ENCODE data around the gene MYBPC2.

MYBPC2 gene

DNA sequence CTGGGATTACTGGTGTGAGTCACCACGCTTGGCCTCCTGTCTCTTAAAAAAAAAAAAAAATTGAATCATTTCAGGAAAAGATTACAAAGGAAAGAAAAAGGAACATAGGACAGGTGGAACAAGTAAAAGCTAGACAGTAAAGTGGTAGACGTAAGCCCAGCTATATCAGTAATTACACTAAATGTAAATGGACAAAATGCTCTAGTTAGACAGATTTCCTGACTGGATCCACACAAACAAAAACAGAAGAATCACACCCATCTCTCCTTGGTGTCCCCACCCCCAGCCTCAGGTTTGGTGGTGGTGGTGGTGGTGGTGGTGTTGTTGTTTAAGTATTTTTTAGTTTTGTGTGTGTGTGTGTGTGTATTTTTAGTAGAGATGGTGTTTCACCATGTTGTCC lies 20.3 kb upstream of the MYBPC2 start:
- DNase-seq: no peak

DNA sequence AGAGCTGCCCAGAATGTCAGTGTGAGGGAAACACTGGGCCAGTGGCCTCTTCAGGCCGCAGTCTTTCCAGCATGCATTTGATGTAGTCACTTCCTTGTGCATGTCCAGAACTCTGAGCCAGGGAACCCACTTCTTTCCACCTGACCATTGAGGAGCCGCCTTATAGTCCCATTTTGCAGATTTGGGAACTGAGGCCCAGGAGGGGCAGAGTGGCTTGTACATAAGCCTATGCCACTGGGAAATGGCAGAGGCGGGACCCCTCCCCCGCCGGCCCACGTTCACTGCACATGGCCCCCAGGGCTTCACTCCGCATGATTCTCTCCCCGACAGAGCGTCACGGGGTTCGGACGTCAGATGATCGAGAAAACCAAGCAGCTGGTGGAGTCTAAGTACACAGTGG lies 19.6 kb upstream of the MYBPC2 start:
- no peak for DNase-seq

DNA sequence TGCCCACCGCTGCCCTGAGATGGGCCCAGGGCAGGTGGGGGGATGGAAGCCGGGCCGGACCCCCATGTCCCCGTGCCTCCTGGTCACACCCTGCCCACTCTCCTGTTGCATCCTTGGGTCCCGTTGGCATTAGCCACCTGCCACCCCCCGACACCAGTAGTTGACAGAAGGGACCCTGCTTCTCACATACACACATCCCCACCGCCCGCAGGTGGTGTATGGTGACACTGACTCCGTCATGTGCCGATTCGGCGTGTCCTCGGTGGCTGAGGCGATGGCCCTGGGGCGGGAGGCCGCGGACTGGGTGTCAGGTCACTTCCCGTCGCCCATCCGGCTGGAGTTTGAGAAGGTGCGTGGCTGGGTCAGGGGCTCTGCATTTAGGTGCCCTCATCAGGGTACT lies 19.2 kb upstream of the MYBPC2 start:
- DNase-seq: no peak

DNA sequence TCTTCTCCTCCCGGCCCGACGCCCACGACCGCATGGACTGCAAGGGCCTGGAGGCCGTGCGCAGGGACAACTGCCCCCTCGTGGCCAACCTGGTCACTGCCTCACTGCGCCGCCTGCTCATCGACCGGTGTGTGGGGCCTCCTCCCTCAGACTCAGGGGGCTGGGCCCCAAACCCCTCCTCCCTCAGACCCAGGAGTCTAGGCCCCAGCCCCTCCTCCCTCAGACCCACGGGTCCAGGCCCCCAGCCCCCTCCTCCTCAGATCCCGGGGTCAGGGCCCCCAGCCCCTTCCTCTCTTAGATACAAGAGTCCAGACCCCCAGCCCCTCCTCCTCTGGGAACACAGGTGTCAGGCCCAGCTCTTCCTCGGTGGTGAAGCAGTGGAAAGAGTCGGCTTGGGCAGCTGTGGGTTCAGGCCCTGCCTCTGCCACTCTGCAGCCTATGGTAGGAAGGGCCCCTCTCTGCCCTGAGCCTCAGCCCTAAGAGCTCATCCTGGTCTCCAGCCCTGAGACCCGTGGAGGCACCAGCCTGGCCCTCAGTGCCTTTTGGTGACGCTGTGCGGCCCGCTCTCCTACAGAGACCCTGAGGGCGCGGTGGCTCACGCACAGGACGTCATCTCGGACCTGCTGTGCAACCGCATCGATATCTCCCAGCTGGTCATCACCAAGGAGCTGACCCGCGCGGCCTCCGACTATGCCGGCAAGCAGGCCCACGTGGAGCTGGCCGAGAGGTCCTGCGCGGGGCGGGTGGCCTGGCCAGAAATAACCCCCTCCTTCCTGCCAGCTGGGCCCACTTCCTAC lies 17.6 kb upstream of the MYBPC2 start:
- DNase-seq: peak; percentile 77 to 85

DNA sequence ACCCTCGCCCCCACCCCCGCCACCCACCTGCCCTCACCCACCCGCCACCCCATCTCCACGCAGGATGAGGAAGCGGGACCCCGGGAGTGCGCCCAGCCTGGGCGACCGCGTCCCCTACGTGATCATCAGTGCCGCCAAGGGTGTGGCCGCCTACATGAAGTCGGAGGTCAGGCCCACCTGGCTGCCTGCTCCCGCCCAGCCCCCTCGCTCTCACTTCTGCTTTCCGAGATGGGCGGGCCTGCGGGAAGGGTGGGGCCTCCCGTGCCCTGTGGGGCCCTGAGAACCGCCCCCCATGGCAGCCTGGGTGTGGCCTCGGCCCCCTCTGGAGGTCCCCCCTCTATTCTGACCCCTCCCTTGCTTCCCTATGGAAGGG lies 17.0 kb upstream of the MYBPC2 start:
- peak; percentile 18 to 88 for DNase-seq

DNA sequence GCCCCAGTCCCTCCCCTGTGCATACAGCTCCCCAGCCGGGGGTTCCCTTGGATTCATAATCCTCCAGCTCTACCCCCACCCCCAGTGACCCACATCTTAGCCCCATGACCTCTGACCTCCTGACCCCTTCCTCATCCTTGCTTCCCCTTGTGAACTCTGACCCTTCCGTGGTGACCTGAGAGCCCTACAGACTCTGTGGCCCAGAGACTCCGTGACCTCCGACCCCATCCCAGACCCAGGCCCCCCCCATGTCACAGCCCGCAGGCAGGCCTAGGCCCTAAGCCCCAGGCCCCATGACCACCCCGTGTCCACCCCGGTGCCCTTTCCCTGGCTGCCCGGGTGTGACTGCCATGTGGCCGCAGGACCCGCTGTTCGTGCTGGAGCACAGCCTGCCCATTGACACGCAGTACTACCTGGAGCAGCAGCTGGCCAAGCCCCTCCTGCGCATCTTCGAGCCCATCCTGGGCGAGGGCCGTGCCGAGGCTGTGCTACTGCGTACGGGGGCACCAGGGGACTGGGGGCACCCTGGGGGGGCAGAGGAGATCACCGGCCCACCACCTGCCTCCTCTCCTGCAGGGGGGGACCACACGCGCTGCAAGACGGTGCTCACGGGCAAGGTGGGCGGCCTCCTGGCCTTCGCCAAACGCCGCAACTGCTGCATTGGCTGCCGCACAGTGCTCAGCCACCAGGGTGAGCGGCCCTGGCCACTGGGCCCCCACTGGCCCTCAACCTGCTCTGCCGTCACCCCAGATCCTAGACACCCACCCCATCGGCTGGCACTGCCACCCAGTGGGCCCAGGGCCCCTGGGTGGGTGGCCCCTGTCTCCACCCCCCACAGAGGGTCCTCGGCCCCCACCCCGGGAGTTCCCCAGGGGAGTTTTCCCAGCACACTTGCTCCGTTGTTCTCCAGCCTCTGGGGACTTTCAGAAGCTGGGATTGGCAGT lies 16.4 kb upstream of the MYBPC2 start:
- DNase-seq: no peak

DNA sequence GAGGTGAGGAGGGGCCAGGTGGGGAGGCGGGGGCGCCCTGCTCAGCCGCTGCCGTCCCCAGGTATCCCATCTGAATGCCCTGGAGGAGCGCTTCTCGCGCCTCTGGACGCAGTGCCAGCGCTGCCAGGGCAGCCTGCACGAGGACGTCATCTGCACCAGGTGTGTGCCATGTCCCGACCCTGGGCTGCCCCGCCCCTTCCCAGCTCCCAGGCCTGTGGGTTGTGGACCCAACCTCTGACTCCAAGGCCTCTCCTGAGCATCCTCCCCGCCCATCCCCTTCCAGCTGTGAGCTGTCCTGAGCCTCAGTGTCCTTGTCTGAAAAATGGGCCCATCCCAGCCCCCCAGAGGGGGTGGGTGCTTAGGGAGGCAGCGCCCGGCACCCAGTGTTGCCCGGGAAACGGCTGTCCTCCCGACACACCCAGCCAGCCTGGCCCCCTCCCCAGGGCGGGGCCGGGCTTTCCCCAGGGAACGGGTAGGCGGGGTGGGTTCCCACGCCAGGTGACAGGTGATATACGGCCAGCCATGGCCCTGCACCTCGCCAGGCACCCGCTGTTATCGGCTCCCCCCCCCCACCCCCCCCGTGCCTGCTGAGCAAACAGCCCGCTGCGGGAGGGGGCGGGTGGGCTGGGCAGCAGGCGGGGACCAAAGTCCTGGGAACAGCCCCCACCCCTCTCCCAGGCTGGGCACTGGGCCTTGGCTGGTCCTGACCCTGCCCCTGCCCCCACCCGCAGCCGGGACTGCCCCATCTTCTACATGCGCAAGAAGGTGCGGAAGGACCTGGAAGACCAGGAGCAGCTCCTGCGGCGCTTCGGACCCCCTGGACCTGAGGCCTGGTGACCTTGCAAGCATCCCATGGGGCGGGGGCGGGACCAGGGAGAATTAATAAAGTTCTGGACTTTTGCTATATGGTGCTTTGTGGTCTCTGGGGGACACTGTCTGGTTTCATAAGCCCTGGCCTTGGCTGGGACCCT lies 15.3 kb upstream of the MYBPC2 start:
- DNase-seq: peak in 1 of 2 donors; percentile 41

DNA sequence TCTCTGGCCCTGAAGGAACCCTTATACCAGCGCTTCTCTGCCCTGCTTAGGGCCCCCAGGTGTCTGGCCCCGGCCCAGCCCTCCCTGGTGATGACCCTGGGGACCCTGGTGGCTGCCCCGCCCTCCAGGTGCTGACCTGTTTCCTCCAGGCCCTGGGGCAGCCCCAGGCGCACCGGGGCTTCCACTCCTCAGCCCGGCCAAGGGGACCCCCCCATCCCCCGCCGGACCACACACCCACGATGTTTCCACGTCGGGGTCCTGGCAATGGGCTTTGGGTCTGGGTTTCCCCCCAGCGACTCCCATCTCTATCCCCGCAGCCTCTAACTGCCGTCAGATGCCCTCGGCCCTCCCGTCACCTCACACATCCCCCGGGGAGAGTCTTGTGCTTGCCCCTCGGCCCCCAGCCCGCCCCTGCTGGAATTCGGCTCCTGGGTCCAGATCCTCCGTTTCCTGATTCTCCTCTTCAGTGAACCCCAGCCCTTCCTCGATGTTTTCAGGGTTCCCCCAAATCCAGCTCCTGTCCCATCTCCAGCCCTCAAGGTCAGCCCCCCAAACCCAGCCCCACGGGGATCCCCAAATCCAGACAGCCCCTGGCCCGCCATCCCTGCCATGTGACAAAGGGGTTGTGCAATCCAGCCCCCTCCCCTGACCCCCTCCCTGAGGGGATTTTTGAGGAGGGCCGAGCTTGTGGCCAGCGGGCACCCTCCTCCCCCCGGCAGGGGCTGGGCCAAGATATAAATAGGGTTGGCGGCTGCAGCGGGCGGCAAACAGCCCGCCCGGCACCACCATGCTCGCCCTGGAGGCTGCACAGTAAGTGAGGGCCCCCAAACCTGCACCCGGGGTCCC lies 14.3 kb upstream of the MYBPC2 start, which contains the start of gene SPIB:
Gene SPIB (plus strand): TSS at position 763 of the 846 bp plus-strand sequence. CDS start 25 bp downstream, at position 788.
- peak in 1 of 2 donors; percentile 60 for DNase-seq

DNA sequence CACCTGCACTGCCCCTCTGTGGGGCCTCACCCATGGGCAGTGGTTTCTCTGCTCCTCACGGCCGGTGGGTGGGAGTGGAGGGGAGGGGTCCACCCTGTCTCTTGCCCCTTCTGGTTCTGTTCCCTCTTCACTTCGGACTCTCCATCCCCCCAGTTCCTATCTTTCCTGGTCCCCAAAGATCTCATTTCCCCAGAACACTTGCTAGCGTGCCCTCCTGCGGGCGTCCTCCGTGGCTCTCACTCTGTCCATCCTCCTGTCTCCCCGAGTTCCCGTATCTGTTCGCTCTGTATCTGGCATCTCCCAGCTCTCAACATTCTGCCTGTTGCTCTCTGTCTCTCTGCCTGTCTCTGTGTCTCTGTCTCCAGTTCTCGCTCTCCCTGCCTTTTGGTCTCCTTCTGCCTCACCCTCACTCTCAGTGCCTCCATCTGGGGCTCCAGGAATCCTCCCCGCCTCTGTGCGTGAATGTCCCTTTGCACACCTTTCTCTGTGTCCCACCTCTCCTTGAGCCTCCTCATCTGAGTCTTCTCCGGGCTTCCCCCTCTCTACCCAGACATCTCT lies 13.6 kb upstream of the MYBPC2 start:
- DNase-seq: no peak

DNA sequence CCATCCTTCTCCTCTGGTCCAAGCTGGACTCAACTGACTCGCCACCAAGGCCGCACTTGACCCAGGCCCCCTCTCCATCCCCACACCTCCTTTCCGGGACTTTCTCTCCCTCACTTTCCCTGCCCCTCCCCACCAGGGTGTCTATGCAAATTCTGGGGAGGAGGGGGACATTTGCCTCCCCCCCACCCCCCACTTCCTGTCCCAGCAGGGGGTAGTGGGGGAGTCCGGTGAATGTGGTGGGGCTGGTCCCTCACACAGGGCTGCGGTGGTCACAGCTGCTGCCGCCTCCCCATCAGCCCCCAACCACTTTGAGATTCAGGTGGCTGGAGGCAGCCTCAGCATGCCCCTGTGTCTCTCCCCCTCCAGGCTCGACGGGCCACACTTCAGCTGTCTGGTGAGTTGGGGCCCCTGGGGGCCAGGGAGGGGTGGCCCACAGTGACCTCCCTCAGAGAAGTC lies 13.1 kb upstream of the MYBPC2 start:
- no peak for DNase-seq

DNA sequence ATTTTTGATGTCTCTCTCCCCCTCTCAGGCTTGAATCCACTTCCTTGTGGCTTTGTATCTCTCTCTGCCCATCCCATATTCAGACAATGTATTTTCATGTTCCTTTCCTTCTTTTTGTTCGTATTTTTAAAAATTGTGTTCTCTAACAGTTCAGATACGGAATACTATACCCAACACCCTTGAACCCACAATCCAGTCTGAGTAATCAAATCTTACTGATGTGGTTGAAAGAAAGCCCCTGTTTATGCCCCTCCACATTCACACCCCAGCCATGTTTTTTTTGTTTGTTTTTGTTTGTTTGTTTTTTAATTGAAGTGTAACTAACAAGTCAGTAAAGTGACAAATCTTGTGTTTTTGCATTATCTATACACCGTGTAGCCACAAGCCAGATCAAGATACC lies 12.6 kb upstream of the MYBPC2 start:
- no peak for DNase-seq

DNA sequence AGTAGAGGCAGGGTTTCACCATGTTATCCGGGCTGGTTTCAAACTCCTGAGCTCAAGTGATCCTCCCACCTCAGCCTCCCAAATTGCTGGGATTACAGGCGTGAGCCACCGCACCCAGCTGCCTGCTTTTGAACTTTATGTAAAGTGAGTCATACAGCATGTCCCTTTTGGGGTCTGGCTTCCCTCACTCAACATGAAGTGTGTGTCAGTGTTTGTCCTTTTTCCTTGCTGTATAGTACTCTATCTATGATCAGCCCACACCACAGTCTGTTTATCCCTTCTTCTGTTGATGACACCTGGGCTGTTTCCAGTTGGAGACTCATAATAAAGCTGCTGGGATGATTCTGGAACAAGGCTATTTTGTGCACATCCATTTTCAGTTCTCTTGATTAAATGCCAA lies 11.9 kb upstream of the MYBPC2 start:
- no peak for DNase-seq

DNA sequence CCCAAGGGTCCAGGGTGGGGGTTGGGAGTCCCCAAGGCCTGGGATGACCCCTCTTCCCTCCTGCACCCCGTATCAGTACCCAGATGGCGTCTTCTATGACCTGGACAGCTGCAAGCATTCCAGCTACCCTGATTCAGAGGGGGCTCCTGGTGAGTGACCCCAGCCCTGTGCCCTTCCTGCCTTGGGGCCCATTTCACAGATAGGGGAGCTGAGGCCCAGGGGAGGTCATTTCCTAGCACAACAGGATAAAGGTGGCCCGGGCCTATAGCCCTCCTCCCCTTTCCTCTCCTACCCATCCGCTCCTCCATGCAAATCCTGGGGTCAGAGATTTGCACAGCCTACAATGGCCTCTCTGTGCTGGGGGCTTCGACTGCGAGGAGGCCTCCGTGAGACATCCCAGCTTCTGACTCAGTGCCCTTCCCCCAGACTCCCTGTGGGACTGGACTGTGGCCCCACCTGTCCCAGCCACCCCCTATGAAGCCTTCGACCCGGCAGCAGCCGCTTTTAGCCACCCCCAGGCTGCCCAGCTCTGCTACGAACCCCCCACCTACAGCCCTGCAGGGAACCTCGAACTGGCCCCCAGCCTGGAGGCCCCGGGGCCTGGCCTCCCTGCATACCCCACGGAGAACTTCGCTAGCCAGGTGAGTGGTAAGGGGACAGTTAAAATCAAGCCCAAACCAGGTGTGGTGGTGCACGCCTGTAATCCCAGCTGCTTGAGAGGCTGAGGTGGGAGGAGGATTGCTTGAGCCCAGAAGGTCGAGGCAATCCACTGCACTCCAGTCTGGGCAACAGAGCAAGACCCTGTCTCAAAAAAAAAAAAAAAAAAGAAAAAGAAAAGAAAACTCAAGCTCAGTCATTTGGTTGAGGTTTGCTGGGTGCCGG lies 10.1 kb upstream of the MYBPC2 start:
- no peak for DNase-seq

DNA sequence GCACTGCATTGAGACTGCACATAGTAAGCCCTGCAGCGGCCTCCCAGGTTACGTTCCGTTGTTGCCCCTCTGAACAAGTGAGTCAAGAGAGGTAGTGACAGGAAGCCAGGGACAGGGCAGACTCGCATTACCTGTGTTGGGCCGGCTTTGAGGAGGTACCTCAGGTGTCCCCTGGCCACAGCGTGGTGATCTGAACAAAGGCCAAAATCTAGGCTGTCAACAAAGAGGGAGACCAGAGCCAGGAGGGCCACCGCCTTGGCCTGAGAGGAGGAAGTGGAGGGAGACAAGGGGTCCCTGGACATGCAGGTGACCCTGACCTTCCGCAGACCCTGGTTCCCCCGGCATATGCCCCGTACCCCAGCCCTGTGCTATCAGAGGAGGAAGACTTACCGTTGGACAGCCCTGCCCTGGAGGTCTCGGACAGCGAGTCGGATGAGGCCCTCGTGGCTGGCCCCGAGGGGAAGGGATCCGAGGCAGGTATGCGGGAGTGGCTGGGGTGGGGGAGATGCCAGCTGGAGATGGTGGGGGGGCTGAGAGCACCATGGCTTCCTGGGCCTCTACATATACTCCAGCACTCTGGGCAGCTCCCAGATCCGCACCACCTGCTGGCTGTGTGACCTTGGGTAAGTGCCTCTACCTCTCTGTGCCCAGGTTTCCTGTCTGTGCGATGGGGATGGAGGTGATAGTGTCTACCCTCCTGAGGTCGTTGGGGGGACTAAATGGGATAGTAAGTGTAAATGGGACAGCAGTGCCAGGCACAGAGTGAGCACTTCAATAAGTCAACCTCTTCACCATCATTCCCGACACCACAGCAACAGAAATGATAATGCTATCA lies 9.2 kb upstream of the MYBPC2 start:
- no peak for DNase-seq

DNA sequence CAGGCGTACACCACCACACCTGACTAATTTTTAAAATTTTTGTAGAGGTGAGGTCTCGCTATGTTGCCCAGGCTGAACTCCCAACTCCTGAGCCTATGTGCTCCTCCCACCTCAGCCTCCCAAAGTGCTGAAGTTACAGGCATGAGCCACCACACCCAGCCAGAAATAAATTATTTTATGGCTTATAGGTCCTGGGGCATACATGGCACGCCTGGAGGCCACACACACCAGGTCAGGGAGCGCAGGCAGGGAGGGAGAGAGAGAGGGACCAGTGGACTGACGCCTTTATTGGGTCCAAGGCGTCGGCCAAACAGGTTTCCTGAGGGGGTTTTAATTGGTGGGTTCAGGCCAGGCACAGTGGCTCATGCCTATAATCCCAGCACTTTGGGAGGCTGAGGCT lies 7.1 kb upstream of the MYBPC2 start:
- DNase-seq: no peak

DNA sequence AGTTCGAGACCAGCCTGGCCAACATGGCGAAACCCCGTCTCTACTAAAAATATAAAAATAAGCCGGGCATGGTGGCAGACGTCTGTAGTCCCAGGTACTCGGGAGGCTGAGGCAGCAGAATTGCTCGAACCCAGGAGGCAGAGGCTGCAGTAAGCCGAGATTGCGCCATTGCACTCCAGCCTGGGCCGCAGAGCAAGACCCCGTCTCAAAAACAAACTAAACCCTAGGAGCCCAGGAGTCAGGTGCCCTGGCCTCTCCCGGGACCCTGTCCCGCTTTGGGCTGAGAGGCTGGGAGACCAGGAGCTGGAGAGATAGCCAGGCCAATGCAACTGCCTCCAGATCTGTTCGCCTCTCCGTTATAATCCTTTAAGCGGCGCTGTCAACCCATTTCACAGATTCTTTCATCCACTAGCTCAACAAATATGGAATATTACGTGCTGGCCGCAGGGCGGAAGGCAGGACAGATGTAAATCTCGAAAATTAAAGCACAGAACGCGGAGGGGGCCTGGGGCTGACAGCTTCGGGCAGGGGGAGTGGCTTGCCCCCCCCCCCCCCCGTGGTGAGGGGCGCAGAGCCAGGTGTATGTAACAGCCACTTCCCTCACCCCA lies 5.3 kb upstream of the MYBPC2 start:
- DNase-seq: no peak

DNA sequence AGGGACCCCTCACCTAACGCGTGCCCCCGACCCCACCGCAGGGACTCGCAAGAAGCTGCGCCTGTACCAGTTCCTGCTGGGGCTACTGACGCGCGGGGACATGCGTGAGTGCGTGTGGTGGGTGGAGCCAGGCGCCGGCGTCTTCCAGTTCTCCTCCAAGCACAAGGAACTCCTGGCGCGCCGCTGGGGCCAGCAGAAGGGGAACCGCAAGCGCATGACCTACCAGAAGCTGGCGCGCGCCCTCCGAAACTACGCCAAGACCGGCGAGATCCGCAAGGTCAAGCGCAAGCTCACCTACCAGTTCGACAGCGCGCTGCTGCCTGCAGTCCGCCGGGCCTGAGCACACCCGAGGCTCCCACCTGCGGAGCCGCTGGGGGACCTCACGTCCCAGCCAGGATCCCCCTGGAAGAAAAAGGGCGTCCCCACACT lies 4.7 kb upstream of the MYBPC2 start:
- DNase-seq: peak; percentile 47 to 86

DNA sequence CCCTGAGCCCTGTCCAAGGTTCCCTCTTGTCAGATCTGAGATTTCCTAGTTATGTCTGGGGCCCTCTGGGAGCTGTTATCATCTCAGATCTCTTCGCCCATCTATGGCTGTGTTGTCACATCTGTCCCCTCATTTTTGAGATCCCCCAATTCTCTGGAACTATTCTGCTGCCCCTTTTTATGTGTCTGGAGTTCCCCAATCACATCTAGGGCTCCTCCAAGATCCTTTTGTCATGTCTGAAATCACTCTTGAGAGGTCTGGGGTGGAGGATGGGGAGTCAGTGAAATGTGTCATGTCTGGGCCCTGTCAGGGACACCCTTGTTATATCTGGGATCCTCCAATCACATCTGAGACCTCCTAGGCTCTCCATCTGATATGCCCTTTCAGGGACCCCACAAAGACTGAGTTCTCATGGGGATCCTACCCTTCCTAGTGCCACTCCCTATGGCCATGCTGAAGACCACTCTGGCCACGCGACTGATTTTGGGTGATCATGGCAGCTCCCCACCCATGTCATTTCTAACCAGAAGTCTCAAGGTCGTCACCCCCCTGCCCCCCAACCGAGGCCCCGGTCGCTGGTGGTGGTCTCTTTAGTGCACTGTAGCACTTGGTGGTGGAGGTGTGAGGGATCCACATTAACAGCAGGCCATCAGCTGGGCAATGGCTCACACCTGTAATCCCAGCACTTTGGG lies 3.8 kb upstream of the MYBPC2 start:
- peak in 1 of 2 donors; percentile 33 for DNase-seq
